Forelimb muscle (tissue), 1 donor: ENCODE measurements around the gene TELO2. TPM values are rescaled to one million over a fixed set of nuclear protein-coding genes. Genes with fewer than 3 reads are reported as not detected.
A peak's percentile ranks its signal among the peaks of the same experiment; 100 is the strongest.

Experiments
- DNase-seq: peaks from one replicate; pipeline ENCODE4 v3.0.0-alpha.2; 2013; ENCODE audit warnings: low read depth
- polyA plus RNA-seq: library from polyadenylated mRNA; unstranded; fragments of 120-200 nt; gene quantifications from one replicate; pipeline ENCODE4 v1.2.1, GENCODE V29; 2013; ENCODE audit not compliant: insufficient read length

The TELO2 gene
- 30.8 TPM for polyA plus RNA-seq

DNA sequence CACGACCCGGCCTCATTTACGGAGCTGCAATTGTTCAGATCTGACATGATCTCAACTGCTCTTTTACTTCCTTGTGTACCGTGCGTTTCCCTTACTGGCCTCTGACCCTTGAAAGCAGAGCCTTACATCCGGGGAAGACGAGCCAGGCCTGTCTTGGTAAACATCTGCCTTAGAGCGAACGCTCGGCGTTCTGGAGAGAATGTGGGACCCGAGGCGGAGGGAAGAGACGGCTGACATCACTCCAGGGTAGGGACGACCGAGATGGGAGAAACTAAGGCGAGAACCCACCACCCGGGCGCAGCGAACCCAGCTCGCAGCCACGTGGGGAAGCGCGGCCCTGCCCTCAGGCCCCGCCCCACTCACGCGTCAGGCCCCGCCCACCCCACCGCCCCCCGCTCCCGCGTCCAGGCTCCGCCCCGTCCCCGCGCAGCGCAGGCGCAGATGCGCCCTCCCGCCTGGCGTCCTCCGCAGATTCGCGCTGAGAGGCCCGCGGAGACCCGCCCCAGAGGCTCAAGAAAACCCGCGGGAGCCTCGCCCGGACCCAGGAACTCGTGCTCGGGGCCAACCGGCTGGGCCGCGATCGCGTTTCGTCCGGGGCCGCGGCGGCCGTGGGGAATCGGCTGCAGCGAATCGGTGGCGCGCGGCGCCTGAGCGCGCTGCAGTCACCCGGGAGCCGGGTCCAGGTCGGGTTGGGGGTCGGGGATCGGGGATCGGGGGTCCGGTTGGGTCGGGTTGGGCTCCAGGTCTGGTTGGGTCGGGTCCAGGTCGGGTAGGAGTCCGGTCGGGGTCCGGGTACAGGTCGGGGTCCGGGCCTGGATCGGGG, at the start of gene TELO2:
Gene TELO2 (plus strand): TSS at position 438 of the 823 bp plus-strand sequence. CDS start 922 bp downstream, outside the sequence.
- DNase-seq: peak; percentile 24

DNA sequence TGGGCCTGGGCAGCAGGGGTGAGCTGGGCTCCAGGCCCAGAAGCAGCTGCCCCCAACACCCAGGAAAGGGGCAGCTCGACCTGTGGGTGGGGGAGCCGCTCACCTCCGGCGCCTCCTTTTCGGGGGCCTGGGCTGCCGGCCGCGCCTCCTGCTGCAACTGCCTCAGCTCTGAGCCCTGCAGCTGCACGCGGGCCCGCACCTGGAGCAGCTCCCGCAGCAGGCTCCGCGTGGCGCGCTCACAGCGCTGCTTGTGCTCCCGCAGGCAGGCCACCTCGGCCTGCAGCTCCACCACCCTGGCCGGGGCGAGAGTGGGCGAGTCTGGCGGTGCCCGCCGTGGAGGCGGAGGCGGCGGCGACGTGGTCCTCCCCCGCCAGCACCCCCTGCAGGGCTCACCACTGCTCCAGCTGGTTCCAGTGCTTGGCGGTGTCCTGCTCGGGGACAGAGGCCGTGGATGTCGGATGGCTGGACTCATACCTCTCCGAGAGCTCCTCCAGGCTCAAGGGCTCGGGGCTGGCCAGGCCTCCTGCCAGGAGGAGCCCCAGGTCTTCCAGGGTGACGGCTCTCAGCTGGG, 49.7 kb upstream of the TELO2 start:
- no peak for DNase-seq

DNA sequence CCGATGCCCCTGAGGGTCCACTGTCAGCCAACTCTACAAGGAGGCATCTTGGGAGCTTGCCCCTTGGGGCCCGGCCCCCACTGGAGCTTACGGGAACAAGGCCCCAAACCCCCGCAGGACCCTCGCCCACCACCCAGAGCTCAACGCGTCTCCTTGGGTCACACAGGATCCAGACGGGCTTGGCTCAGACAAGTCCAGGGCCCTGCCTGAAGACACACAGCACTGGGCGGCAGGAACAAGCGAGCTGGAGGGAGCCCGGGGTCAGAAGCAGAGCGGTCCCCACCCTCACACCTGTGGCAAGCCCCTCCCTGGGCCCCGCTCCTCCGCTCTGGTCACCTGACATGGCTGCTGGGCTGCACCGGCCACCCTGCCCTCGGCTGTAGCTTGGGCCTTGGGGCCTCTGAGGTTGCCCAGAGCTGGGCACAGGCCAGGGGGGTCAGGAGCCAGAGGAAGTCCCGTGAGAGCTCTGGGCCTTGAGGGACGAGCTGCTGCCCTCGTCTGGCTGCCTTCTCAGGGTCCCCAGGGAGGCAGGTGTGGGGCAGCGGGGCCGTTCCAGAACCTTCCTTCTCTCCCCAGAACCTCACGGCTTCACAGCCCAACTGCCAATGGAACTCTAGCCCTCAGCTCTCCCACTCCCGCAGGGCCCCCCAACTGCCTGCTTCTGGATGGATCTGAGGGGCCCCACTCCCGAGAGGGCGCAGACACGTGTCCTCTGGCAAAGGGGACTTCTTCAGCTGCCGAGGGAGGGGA, 49.0 kb upstream of the TELO2 start, which contains the start of gene CCDC154:
Gene CCDC154 (minus strand): TSS at position 577 of the 750 bp plus-strand sequence. CDS start 234 bp downstream, at position 343.
- DNase-seq: no peak

DNA sequence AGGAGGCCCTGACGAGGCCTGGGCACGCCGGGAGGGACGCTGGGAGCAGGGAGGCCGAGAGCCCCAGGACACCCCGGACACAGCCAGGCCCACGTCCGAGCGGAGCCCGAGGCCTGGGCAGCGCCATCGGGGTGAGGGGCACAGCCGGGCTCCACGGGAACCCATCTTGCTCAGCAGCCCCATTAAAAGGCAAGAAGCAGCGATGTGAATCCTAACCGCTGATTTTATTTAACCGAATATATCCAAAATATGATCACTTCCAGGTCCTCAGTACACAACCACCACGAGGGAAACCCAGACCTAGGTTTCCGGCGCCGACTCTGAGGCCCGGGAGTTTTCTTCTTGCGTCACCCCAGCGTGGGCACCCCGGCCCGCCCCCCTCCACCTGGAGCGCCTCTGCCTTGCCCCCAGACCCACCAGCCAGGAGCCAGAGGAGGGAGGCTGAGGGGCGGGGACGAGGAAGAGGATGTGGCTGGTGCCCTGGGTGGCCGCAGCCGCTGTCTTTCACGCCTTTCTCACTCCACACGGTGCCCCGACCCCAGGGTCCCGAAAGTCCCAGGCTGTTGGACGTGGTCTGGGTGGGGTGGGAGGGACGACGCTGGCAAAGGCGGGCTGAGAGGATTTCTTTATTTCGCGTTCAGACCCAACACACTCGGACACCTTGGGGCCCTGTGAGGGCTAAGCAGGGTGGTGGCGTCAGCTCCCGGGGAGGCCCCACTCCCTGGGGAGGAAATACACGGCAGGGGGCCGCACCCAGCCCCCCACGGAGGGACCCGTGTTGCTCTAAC, 48.2 kb upstream of the TELO2 start:
- DNase-seq: no peak

DNA sequence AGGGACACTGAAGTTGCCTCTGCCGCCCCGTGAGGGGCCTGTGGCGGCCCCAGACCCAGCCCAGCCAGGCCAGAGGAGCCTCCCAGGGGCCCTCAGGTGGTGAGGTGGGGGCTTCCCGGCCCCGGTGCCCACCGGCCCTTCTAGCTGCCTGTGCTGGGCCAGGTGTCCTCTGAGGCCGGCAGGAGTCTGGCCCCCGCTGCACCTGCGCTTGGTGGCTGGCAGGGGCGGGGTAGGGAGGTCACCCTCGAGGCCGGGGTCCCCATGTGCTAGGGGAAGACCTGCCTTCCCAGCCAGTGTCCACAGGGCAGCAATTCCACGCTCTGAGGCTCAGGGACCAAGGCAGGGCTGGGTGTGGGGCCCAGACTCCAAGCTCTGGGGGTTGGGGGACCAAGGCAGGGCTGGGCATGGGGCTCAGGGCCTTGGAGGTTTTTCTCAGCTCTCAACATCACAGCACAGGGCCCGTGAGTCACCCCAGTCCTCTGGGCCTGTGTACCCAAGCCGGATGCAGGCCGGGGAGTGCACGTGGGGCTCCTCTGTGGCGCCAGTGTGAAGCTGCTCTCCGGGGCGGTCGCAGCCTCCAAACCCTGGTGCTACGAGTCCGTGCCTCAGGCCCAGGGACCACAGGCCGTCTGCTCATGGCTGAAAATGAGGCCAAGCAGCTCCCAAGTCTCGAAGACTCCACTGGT, 47.5 kb upstream of the TELO2 start:
- no peak for DNase-seq

DNA sequence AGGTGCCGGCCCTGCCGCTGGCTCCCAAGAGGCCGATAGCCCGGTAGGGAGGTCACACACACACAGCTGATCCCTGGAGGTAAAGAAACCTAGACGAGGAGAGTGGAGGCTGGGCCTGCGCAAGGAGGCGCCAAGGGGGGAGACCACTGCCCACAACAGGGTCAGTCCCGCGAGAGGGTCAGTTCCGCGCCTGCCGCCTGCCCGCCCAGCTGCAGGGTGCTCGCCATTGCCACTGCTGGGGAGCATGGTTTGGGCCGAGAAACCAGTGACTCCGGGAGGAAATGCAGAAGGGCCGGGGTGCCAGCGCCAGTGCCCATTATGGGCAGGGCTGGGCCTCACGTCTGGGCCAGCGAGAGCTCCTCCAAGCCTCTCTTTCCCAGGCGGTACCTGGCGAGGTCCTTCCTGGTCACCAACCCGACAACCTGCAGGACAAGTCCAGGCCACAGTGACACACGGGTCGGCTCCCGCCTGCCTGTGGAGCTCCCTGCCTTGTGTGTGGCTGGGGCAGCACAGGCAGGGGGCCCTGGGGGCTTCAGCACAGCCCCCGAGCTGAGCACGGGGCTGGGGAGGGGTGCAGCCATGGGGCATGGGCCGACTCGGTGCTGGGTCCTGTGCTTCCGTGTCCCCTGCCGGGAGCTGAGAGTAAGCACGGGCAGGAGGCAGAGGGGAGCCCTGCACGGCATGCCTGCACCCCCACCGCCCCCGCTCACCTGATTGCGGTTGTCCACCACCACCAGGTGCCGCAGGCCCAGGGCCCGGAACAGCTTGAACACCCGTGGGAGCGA, 46.7 kb upstream of the TELO2 start:
- DNase-seq: no peak

DNA sequence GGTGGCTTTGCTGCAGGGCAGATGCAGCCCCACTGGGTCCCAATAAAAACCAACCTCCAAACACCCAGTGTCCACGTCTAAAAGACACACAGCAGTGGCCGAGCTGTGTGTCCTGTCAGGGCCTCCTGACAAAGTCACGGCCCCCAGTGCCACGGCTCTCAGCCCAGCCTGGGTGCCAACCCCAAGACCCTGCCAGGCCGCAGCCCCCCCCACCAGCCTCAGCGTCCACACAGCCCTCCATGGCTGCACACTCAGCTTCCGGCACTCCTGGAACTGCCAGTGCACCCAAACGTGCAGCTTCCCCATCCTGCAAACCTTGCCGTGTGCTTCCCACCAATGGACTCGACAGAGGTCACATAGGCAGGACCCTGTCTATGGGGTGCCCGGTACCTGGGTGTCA, 45.2 kb upstream of the TELO2 start:
- no peak for DNase-seq

DNA sequence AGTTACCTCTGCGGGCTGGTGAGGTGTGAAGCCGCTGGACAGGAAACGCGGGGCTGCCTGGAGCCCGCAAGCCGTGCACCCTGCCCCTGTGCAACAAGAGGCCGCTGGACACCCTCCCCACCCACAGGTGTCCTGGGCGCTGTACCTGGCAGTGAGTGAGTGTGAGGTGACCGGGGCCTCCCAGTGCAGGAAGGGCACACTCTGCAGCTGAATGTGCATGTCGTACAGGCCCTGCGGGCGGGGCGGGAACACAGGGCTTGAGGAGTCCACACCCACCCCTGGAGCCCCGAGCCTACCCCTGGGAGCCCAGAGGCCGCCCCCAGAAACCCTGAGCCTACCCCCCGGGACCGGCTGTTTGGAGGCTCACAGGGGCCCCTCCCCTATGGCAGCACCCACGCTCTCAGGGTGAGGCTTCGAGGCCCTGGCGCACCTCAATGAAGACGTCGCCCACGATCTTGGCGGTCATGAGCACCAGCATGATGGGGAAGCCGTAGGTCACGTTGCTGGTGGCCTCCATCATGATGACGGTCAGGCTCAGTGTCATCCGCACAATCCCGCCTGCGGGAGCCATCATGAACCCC, 44.5 kb upstream of the TELO2 start:
- no peak for DNase-seq

DNA sequence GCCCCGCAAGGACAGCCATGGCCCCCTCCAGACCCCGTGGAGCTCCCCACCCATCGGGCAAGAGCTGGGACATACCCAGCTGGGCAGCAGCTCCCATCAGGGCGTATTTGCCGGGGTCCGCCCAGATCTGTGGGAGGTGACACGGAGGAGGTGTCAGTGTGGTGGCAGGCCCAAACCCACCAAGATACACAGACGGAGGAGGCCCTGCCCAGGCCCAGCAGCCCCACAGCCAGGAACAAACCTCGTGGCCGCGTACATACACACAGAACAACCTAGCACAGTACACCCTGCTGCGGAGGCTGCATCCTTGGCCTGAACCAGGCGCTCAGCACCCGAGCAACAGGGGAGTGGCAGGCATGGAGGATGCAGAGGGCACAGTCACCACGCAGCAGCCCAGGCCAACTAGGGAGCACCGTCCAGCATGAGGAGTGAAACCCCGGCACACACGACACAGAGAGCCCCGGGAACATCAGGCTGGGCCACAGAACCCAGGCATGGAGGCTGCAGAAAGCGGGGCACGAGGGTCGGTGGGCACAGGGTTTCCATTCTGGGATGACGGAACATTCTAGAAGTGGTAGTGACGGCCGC, 43.9 kb upstream of the TELO2 start:
- DNase-seq: no peak

DNA sequence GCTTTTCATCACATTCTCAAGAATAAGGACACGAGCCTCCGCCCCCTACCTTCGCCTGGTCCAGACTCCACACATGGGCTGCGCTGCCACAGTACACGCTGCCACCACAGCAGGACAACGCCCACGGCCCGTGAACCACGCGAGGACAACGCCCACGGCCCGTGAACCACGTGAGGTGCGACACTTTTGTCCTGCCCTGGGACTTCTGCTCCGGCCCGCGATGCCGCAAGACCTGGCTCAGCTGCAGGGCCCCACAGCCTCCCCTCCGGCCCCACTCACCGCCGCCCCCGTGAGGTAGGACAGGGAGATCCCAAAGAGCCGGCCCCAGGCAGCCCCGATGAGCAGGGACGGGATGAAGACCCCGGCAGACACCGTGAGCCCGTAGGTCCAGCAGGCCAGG, 42.9 kb upstream of the TELO2 start:
- DNase-seq: no peak

DNA sequence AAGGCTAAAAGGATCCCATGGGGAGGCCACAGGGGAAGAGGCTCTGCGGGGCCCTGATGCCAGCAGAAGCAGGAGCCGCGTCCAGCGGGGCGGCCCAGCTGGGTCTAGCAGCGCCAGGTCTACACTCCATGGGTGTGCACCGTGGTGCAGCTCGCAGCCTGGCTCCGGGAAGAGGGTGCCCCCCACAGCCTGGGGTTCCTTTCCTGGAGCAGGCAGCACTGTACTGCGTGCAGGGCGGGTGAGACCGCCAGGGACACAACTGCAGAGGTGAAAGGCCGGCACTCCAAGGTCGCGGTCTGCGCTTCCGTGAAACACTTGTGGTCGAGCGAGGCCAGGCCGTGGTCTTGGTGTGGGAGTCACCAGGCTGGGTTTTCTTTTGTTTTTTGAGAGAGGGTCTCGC, 42.3 kb upstream of the TELO2 start:
- DNase-seq: no peak

DNA sequence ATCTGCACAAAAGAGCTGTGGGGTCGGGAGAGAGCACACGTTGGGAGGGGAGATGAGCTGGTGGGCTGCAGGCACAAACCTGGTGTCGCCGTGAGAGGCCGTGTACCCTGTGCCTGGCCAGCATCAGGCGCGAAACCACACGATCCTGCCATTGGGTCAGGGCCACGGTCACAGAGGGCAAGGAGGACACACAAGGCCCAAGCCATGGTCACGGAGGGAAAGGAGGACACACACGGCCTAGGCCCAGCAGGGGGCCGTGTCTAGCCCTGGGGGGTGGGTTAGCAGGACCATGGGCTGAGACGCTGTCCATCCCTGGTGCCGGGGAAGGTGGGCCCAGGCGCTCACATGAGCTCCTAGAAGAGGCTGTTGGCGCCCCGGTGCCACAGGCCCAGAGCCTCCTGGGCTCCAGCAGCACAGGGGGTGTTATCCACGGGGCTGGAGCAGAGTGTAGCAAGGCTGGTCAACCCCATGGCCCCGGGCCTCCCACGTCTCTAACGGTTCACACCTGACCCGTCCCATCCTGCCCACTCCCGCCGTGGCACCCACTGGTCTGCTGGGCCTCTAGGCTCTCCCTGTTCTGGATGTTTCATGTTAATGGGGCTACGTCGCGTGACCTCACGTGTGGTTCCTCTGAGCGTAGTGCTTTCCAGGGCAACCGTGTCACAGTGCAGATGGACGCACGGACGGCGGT, 41.3 kb upstream of the TELO2 start:
- no peak for DNase-seq

DNA sequence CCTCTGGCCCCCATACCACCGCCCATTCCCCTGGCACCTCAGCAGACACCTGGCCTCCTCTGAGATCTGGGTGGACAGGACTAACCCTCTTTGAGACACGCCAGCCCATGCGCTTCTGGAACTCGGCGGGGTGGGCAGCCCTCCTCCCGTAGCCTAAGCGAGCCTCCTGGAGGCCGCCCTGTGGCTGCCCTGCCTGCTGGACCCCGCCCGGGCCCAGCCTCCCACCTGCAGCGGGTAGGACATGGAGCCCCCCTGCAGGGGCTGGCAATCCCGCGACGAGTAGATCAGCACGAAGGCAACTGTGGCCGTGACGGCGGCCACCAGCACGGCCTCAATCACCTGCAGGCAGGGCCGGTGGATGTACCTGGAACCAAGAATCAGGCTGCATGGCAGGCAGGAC, 40.6 kb upstream of the TELO2 start:
- DNase-seq: no peak

DNA sequence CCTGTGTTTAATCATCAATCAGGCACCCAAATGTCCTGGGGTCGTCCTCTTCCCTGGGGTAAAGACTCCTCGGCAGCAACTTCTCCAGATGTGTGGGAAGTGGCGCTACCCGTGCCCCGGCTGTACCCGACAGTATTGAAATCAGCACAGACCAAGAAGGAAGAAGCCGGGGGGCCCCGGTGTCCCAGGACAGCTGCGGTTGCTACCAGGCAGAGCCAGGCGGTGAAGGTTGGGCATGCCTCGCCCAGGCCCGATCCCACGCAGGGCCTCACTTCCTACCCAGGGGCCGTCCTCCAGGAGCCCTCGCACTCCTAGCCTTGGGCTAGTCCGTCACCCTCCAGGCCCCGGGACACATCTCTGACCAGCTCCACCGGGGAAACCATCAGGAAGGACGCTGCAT, 39.8 kb upstream of the TELO2 start:
- no peak for DNase-seq

DNA sequence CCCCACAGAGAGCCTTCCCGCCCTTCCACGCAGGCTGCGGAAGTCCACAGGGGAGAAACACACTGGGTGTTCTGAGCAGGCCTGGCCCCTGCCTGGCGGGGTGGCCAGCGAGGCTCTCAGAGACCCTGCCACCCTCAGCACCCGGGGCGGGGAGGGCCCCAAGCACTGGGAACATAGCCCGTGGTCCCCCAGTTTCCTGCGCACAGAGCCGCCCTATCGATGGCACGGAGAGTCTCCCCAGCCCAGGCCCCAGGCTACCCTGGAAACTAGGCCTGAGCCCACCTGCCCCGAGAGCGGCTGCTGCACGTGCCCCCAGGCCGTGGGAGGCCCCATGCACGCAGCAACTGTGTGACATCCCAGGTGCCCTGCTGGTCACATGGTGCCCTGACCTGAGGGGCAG, 38.6 kb upstream of the TELO2 start:
- DNase-seq: no peak

DNA sequence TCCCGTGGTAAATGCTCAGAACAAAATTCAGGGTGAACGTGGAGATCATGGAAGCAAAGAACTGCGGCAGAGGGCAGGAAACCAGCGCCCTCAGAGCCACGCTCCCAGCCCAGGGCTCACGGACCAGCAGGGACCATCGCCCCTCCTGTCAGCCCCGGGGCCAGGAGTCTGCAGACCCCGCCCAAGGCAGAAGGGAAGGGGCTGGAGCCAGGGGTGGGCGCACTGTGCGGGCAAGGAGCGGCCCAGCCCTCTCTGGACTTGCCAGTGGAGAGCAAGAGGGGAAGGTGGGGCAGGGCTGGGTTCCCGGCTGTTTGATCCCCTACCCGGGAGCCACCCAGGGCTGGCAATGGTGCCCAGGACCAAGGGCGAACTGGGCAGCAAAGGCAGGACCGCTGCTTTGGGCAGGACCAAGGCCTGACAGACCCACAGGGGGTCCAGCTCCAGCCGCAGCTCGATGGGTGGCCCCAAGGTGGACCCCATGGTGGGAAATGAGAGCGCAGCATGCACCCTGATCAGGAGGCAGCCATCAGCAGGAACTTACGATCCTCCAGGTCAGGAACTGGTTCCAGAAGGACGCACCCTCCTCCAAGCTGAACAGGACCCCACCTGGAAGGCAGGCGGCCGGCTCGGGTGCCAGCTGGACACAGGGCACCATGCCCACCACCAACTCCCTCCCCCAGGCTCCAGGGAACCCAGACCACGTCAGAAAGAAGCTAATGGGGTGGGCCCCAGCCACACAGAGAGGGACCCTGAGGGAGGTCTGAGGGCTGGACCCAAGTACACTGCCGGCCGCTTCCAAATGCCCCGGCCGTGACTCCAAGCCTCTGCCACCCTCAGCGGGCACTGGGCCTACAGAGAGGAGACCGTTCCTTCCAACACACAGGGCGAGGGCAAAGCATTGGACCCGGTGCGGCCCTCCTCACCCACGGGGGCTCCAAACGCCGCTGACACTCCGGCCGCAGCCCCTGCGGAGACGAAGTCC, 37.7 kb upstream of the TELO2 start:
- no peak for DNase-seq

DNA sequence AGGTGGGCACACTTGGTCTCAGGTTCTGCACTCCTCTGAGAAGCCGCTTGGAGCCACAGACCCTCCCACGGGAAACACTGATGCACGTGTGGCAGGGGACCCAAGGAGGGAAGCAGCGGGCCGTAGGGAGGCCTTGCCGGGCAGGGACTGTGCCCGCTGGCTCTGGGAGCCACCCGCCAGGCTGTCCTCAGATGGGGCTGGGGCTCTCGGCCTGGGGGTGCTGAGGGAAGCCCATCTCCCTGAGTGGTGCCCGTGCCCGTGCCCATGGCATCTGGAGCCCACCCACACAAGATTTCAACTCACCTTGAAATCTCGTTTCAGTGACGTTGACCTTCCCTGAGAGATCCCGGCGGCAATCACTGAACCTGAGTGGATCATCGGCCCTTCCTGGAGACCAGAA, 36.2 kb upstream of the TELO2 start:
- DNase-seq: no peak
